Suprapubic skin (tissue), 2 donors: ENCODE measurements around the gene MPZL3.

Source experiments
- EP300 ChIP-seq: sonication (generic); formaldehyde crosslinking; IDR thresholded peaks from one replicate; pipeline ENCODE4 v1.6.1; 2017; ENCODE audit warnings: antibody characterized with exemption
- POLR2A ChIP-seq, 2 donors: fragments of 450-650 bp; IDR thresholded peaks; one replicate each; pipeline ENCODE4 v1.6.1; 2017; ENCODE audit warnings: antibody characterized with exemption in 2 of 2, mild to moderate bottlenecking in 2 of 2, moderate library complexity in 2 of 2

DNA sequence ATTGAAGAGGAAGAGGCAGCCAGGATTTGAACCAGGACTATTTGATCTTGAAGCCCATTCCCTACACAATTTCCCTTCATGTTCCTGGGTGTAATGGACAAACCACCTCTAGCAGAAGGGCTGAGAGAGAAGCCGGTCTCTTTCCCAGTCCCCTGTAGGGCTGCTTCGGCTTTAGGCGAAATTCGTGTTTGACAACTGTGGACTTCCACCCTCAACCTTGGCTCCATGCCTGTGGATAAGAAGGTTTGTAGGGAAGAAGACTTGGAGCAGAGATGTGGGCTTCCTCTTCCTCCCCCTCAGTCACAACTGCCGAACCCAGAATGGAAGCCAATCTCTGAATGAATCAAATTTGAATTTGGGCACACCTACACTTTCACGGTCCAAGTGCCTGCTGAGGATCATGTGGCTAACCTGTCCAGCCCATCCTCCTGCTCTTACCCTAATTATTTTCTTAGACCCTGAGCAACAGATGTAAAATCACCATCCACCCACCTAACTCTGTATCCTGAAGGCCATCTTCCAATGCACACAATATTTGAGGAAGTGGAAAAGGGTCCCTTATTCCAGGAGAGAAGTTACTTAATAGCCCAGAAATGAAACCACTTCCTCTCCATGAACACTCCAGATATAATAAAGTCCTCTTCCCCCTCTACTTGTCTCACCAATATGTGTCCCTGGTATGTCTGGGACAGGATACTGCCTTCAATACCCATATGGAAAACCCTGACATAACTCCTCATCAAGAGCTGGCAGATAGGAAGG lies 65.6 kb downstream of the MPZL3 start:
- TF ChIP-seq EP300 (no peak), POLR2A (IDR thresholded peaks at IDR 0.05) (no peak)
